Fibroblast of skin of right biceps (primary cell): ENCODE results near the gene CHMP3.
A peak's percentile ranks its signal among the peaks of the same experiment; 100 is the strongest.
"Not testable (repeated sequence)": the region's sequence is repeated elsewhere in the genome, so short reads cannot be mapped to it uniquely, and the experiment has no call there.

ENCODE experiments used
- DNase-seq: peaks from one replicate; pipeline ENCODE4 v3.0.0-alpha.2; 2013

CHMP3 gene

GRCh38 chr2:86500325-86501083 is 62.7 kb downstream of the CHMP3 start:
- no peak for DNase-seq

DNA sequence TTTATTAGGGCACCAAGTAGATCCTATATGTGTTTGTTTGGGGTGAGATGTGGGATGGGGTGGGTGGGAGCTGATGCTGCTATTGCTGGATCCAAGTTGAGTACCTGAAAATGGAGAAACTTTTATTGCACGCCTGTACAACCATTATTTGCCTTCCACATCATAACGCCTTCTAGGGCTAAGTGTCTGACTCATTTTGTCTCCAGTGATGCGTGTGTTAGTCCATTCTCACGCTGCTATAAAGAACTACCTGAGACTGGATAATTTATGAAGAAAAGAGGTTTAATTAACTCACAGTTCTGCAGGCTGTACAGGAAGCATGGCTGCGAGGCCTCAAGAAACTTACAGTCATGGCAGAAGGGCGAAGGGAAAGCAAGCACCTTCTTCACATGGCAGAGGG is 63.9 kb downstream of the CHMP3 start:
- DNase-seq: no peak

DNA sequence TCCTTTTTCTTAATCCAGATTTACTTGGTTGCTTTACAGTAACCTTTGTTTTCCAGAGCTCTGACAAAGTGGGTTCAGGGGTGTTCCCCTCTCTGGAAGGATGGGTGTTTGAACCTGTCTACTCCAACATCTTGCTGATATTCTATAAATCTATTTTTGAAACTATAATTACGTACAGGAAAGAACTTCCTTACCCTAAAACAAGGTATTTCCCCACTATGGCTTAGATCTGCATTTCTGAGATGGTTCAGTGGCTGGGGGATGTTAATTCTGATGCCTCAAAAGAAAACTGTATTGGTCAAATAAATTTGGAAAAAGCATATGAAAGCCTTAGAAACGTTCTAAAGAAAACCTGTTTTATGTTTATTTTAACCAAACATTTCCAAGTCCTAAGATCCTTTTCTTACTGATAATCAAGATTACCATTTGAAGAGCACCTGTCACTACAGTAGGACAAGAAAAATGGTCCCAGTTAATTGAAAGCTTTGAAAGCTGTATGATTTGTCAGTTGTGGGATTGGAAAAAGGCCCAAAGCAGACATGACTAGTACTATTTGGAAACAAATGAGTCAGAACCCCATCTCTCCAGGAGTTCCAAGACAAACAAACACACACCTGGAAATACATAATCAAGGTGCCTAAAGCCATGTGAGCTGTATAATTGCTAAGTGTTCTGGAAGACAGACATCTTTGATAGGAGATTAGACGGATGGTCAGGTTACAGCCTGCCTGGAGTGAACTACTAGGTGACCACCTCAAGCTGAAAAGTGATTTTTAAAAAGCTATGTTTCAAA is 64.6 kb downstream of the CHMP3 start:
- no peak for DNase-seq

GRCh38 chr2:86496391-86496790 is 66.9 kb downstream of the CHMP3 start:
- DNase-seq: not testable (repeated sequence)

DNA sequence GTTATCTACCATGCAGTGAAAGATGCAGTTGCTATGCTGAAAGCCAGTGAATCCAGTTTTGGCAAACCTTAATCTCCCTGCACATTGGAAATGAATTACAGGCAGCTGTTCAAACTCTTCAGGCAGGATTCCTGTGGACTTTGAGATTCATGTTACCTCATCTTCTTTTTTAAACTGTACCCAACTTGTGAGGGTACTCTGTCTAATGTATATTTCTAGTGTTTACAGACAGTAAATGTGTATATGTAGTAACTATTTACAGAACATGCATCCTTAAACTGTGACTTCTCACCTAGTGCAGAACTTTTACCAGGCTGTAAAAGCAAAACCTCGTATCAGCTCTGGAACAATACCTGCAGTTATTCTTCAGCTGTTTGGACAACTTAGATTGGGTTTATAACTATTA is 71.2 kb downstream of the CHMP3 start:
- DNase-seq: no peak

DNA sequence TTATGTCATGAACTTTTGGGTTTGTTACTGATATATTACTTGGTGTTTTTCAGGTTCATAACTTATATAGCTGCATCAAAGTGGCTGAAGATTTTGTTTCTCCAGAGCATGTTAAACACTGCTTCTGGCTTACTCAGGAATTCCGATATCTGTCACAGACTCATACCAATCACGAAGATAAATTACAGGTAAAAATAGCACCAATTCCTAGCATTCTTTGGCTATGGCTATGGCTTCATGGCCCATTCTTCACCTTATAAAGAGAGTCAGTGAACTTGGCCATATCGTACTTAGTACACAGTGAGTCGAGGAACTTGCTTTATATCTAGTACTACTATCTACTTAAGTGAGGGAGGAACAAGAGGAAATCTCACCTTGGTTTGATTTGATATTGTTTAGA is 72.2 kb downstream of the CHMP3 start:
- peak; percentile 28 for DNase-seq

- DNase-seq: no peak
Observed at GRCh38 chr2:86490245-86490644, 73.0 kb downstream of the CHMP3 start.

GRCh38 chr2:86489542-86489941 is 73.7 kb downstream of the CHMP3 start:
- no peak for DNase-seq

DNA sequence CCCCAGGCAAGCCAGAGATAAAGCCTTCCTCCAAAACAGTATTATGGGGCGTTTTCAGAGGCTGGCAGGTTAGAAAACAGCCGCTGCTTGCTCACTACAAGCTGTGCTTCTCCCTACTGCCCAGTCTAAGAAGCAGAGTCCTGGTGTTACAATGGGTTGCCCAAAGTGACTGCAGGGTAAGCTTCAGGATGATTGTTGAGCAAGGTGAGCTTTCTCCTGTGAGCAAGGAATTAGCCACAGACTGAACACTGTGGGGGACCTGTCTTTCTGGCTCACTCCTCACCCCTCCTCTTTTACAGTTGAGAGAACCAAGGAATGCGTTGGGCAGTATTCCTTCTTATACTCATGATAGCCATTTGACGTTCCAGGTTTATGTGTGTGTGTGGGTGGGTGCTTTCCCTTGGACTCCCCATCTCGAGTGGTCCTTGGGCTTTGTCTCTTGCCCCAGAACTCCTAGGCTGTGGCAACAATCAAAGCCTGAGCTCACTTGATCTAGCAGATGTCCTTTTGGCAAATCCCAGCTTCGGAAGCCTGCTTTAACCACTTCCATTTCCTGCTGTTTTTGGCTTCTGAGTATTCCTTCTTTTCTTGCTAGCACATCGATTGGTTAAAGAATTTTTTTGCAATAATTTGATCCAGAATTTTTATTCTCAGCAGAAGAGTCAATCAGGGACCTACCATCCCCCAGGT is 74.5 kb downstream of the CHMP3 start:
- DNase-seq: no peak

- no peak for DNase-seq
Observed at GRCh38 chr2:86487062-86487461, 76.2 kb downstream of the CHMP3 start.

DNA sequence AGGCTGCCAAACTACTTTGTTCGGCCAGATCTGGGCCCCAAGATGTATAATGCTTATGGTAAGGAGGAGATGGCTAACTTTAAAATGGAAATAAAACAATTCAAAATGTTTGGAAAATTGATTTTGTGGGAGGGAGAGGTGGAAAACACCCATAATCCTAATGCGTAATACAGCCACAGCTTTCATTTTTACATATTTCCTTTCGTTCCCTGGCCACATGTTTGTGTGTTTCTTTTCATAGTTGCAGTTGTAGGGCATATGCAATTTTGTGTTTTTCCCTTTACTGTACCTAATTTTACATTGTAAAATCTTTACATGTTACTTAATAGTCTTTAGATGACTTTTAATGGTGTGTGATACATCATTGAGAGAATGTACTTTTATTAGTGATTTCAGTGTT is 77.4 kb downstream of the CHMP3 start:
- DNase-seq: no peak

- DNase-seq: no peak
Observed at GRCh38 chr2:86485103-86485502, 78.1 kb downstream of the CHMP3 start.

- no peak for DNase-seq
Observed at GRCh38 chr2:86484385-86484784, 78.9 kb downstream of the CHMP3 start.

- no peak for DNase-seq
Observed at GRCh38 chr2:86482034-86482433, 81.2 kb downstream of the CHMP3 start.

DNA sequence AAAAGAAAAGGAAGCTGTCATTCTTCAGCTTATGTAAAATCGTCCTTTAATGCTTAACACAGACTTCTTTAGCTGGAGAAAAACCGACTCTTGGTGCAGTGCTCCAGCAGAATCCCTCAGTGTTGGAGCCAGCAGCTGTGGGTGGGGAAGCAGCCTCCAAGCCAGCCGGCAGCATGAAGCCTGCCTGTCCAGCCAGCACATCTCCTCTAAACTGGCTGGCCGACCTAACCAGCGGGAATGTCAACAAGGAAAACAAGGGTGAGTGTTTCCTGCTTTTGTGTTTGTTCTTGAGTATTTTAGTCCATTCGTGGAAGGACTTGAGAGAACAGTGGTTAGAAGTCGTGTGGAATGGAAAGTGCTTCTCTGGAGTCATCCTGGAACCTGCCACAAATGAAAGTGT is 83.1 kb downstream of the CHMP3 start:
- DNase-seq: no peak

DNA sequence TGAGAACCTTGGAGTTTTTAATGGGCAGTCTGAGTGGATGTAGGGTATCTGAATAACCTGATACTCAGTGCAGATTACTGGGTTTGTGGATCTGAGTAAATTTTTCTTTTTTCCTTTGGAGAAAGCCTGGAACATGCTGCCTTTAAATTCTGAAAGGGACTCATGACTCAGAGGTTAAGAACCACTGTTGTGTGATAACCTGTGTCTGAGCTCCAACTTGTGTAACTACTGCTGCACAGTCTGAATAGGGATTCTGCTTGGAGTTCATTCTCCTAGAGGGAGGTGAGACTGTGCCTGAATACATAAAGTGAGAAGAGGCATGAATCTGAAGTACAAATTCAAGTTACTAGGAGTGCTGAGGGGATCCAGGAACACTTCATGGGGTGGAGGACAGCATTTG is 85.9 kb downstream of the CHMP3 start:
- peak; percentile 21 for DNase-seq

DNA sequence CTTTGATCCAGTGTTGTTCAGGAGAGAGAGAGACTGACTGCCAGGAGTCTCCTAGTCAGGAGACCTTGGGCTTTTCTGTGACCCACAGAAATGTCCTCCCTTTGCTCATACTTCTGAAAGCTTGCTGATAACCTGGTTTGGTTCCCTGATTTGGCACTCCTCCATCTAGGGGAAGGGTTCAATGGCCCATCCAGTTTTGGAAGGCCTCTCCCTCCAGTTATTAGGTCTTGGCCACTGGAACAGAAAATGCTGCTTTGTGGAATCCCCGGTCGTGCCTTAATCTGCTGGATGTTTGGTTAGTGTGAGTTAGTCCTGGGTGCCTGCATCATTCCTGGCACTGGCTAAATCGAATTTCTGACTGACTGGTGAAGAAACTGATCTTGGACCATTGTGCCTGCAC is 86.3 kb downstream of the CHMP3 start:
- no peak for DNase-seq

- peak; percentile 66 for DNase-seq
Observed at GRCh38 chr2:86476092-86476491, 87.2 kb downstream of the CHMP3 start.

DNA sequence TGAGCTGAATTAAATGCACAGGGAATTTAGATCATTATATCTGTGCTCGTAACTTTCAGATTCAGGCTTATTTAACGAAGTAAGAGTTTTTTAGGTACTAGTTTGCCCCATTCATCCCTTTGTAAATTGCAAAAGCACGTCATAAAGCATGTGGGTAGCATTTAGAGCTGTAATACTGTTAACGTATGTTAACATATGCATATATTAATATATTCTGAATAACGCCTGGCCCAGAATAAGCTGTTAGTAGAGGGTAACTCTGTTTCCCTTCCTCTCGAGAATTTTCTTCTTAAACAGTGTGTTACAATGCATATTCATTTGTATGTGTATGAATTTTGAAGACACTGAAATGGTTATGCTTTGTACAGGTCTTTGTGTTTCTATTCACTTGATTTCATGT is 91.6 kb downstream of the CHMP3 start:
- DNase-seq: no peak

DNA sequence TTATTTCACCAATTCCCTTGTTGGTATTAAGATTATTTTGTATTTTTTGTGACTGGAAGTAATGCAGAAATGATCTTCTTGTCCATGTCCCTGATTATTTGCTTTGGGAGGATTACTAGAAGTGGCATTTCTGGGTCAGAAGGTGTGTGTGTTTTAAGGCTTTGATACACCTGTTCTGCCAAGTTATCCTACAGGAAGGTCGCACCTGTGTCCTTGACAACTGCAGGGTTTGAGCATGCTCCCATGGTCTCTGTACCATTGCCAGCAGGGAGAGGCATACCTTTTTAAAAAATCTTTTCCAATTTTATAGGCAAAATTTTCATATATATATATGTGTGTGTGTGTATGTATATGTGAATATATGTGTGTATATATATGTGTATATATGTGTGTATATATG is 92.4 kb downstream of the CHMP3 start:
- no peak for DNase-seq

- DNase-seq: no peak
Observed at GRCh38 chr2:86468162-86469033, 94.8 kb downstream of the CHMP3 start.

- DNase-seq: no peak
Observed at GRCh38 chr2:86466306-86466705, 96.9 kb downstream of the CHMP3 start.

DNA sequence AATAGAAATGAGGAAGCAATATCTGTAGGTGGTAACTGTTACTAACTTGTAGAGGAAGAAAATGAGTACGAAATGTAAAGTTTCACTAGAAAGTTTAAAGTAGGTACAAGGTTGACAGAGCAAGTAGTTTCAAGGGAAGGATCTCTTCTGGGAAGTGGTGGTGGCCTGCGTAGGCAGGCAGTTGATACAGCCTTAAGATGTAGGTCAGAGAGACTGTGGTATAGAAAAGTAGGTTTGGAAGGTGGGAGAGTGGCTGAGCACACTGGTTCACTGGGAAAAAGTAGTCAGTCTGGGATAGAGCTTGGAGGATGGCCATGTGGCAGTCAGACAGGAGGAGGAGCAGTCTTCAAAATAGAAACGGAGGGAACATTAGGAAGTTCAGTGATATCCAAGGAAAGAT is 98.6 kb downstream of the CHMP3 start:
- DNase-seq: no peak
